ENCODE results near the gene SLC47A2. TPM values are rescaled to one million over a fixed set of nuclear protein-coding genes. Genes with fewer than 3 reads are reported as not detected.

The SLC47A2 gene
- total RNA-seq, 1 donor from 2014 or later, result not detected

GRCh38 chr17:19753661-19754463, 37.5 kb upstream of the SLC47A2 start:
- Histone ChIP-seq H3K27ac (peak overlapping the region; percentile 85 to 99), H3K4me1 (peaks cover 10 to 27% of the 10 kb centered on the region in 2 donors), H3K4me3 (no peak overlapping the region), H3K27me3 (no peaks in the 10 kb centered on the region), H3K36me3 (no peaks in the 10 kb centered on the region), H3K9me3 (no peaks in the 10 kb centered on the region)
- intact Hi-C loops (cut with DNase I), result loop anchor here (1.0 to 5.0 kb wide), 4 partner anchors 25 to 306 kb away; partner anchors contain the start of gene ALDH3A2
- TF ChIP-seq CTCF (IDR thresholded peaks at IDR 0.05), result peak; percentile 58 to 68 (median 66)
- peak in 1 of 2 donors; percentile 74 for DNase-seq (ENCODE audit: low spot score in 2 of 2)

- peak; percentile 78 to 95 for DNase-seq (ENCODE audit: low spot score in 2 of 2)
- Histone ChIP-seq H3K27me3 (no peaks in the 10 kb centered on the region), H3K9me3 (no peaks in the 10 kb centered on the region), H3K4me3 (no peak overlapping the region), H3K4me1 (peaks cover 10 to 30% of the 10 kb centered on the region in 2 donors), H3K27ac (peak overlapping the region; percentile 93 to 99), H3K36me3 (no peaks in the 10 kb centered on the region)
- TF ChIP-seq CTCF (IDR thresholded peaks at IDR 0.05), result no peak
- intact Hi-C loops (cut with DNase I), result loop anchor here (1.0 to 5.0 kb wide), 4 partner anchors 24 to 305 kb away; partner anchors contain the start of gene ALDH3A2
These were observed 36.7 kb upstream of the SLC47A2 start for GRCh38 chr17:19753051-19753509.

GRCh38 chr17:19752216-19753050, 36.0 kb upstream of the SLC47A2 start:
- DNase-seq (ENCODE audit: low spot score in 2 of 2), result no peak
- no peaks in the 10 kb centered on the region for H3K9me3 ChIP-seq
- H3K27me3 ChIP-seq, result no peaks in the 10 kb centered on the region
- intact Hi-C loops (cut with DNase I), result loop anchor here (1.0 to 5.0 kb wide), 4 partner anchors 24 to 304 kb away; partner anchors contain the start of gene ALDH3A2
- TF ChIP-seq CTCF (IDR thresholded peaks at IDR 0.05), result no peak
- no peaks in the 10 kb centered on the region for H3K36me3 ChIP-seq
- H3K27ac ChIP-seq, result peak overlapping the region; percentile 93 to 99
- H3K4me3 ChIP-seq, result no peak overlapping the region
- peaks cover 10 to 32% of the 10 kb centered on the region in 2 donors for H3K4me1 ChIP-seq

- H3K4me1 ChIP-seq, result peaks cover 10 to 32% of the 10 kb centered on the region in 2 donors
- no peaks in the 10 kb centered on the region for H3K36me3 ChIP-seq
- no peak for DNase-seq (ENCODE audit: low spot score in 2 of 2)
- H3K9me3 ChIP-seq, result no peaks in the 10 kb centered on the region
- no peak overlapping the region for H3K4me3 ChIP-seq
- intact Hi-C loops (cut with DNase I), result loop anchor here (5.0 kb wide), 1 partner anchor 239 kb away; no protein-coding TSS in a partner anchor
- H3K27me3 ChIP-seq, result no peaks in the 10 kb centered on the region
- H3K27ac ChIP-seq, result peak overlapping the region; percentile 93 to 99
- TF ChIP-seq CTCF (IDR thresholded peaks at IDR 0.05), result no peak
These were observed 34.5 kb upstream of the SLC47A2 start for GRCh38 chr17:19750835-19751234.

GRCh38 chr17:19750020-19750572, 33.7 kb upstream of the SLC47A2 start:
- H3K9me3 ChIP-seq, result no peaks in the 10 kb centered on the region
- H3K4me3 ChIP-seq, result no peak overlapping the region
- no peaks in the 10 kb centered on the region for H3K36me3 ChIP-seq
- H3K27ac ChIP-seq, result no peak overlapping the region
- peaks cover 10 to 37% of the 10 kb centered on the region in 2 donors for H3K4me1 ChIP-seq
- no peak for TF ChIP-seq CTCF (IDR thresholded peaks at IDR 0.05)
- intact Hi-C loops (cut with DNase I), result loop anchor here (5.0 kb wide), 1 partner anchor 238 kb away; no protein-coding TSS in a partner anchor
- no peaks in the 10 kb centered on the region for H3K27me3 ChIP-seq
- no peak for DNase-seq (ENCODE audit: low spot score in 2 of 2)
